Liver (tissue), 9 donors: ENCODE data around the gene PDK4. TPM values are rescaled to one million over a fixed set of nuclear protein-coding genes. Genes with fewer than 3 reads are reported as not detected.

Experiments
- DNase-seq: peaks from one replicate; pipeline ENCODE4 v3.0.0-alpha.2; 2017; ENCODE audit warnings: low spot score
- H3K27ac ChIP-seq, 2 donors: one replicate each; pipeline ENCODE4 v1.7.0; 2013; ENCODE audit warnings: inconsistent platforms in 2 of 2, low read length in 2 of 2, control low read depth in 1 of 2, low read depth in 1 of 2, mild to moderate bottlenecking in 1 of 2
- H3K27me3 ChIP-seq, 4 donors: one replicate each; pipeline versions ENCODE4 v1.6.1 to v1.7.0; 2013; ENCODE audit warnings: low read length in 3 of 4, inconsistent platforms in 1 of 4, mild to moderate bottlenecking in 1 of 4, moderate library complexity in 1 of 4; ENCODE audit not compliant: control insufficient read depth in 4 of 4, insufficient read depth in 4 of 4
- H3K36me3 ChIP-seq, 4 donors: one replicate each; pipeline versions ENCODE4 v1.6.1 to v1.7.0; 2013; ENCODE audit warnings: low read length in 3 of 4, mild to moderate bottlenecking in 3 of 4, low read depth in 1 of 4, moderate library complexity in 1 of 4; ENCODE audit not compliant: control insufficient read depth in 4 of 4, insufficient read depth in 3 of 4
- H3K4me1 ChIP-seq, 4 donors: one replicate each; pipeline versions ENCODE4 v1.6.1 to v1.7.0; 2013; ENCODE audit warnings: low read length in 3 of 4, mild to moderate bottlenecking in 3 of 4, moderate library complexity in 1 of 4; ENCODE audit not compliant: control insufficient read depth in 4 of 4, insufficient read depth in 4 of 4
- H3K4me3 ChIP-seq, 3 donors: one replicate each; pipeline versions ENCODE4 v1.6.1 to v1.7.0; 2013; ENCODE audit warnings: low read length in 3 of 3, control low read depth in 1 of 3, low read depth in 1 of 3, mild to moderate bottlenecking in 1 of 3
- H3K9ac ChIP-seq, 2 donors: one replicate each; pipeline ENCODE4 v1.7.0; 2013; ENCODE audit warnings: low read length in 2 of 2, mild to moderate bottlenecking in 2 of 2, moderate library complexity in 2 of 2, control low read depth in 1 of 2, low read depth in 1 of 2
- H3K9me3 ChIP-seq, 4 donors: one replicate each; pipeline versions ENCODE4 v1.6.1 to v1.7.0; 2013; ENCODE audit warnings: low read length in 3 of 4; ENCODE audit not compliant: control insufficient read depth in 4 of 4
- ATF3 ChIP-seq: IDR thresholded peaks from 2 replicates; pipeline ENCODE4 v1.6.1; 2016; ENCODE audit warnings: antibody characterized with exemption
- CTCF ChIP-seq: fragments of 150-350 bp; IDR thresholded peaks from 2 replicates; pipeline ENCODE4 v1.5.1; 2017; ENCODE audit warnings: improper control_type of control experiment, low read depth, low read length; ENCODE audit not compliant: missing input control
- EGR1 ChIP-seq, 2 donors: IDR thresholded peaks; 2 replicates each; pipeline ENCODE4 v1.6.1; 2016 to 2018; ENCODE audit warnings: antibody characterized with exemption in 2 of 2, low read depth in 2 of 2
- FOXA1 ChIP-seq: IDR thresholded peaks from 2 replicates; pipeline ENCODE4 v1.6.1; 2016; ENCODE audit warnings: antibody characterized with exemption
- FOXA2 ChIP-seq: IDR thresholded peaks from 2 replicates; pipeline ENCODE4 v1.6.1; 2016; ENCODE audit warnings: antibody characterized with exemption
- GABPA ChIP-seq, 2 donors: IDR thresholded peaks in 1 of 2; conservative IDR thresholded peaks in 1 of 2; 2 replicates each; pipeline ENCODE4 v1.6.1; 2016; ENCODE audit warnings: antibody characterized with exemption in 2 of 2, mild to moderate bottlenecking in 1 of 2, moderate library complexity in 1 of 2
- HNF4A ChIP-seq, 2 donors: conservative IDR thresholded peaks; 2 replicates each; pipeline ENCODE4 v1.6.1; 2016; ENCODE audit warnings: antibody characterized with exemption in 2 of 2, mild to moderate bottlenecking in 2 of 2
- HNF4G ChIP-seq: IDR thresholded peaks from 2 replicates; pipeline ENCODE4 v1.6.1; 2016; ENCODE audit warnings: antibody characterized with exemption
- JUND ChIP-seq, 2 donors: IDR thresholded peaks; 2 replicates each; pipeline ENCODE4 v1.6.1; 2016; ENCODE audit warnings: antibody characterized with exemption in 2 of 2
- MAX ChIP-seq: IDR thresholded peaks from 2 replicates; pipeline ENCODE4 v1.6.1; 2016; ENCODE audit warnings: antibody characterized with exemption
- NR2F2 ChIP-seq: IDR thresholded peaks from 2 replicates; pipeline ENCODE4 v1.6.1; 2016; ENCODE audit warnings: antibody characterized with exemption
- RAD21 ChIP-seq, 2 donors: IDR thresholded peaks; 2 replicates each; pipeline ENCODE4 v1.6.1; 2016; ENCODE audit warnings: antibody characterized with exemption in 2 of 2, mild to moderate bottlenecking in 2 of 2
- REST ChIP-seq: IDR thresholded peaks from 2 replicates; pipeline ENCODE4 v1.6.1; 2016; ENCODE audit warnings: antibody characterized with exemption, mild to moderate bottlenecking
- RXRA ChIP-seq, 2 donors: IDR thresholded peaks; 2 replicates each; pipeline ENCODE4 v1.6.1; 2017 to 2018; ENCODE audit warnings: antibody characterized with exemption in 2 of 2, mild to moderate bottlenecking in 1 of 2
- SP1 ChIP-seq: IDR thresholded peaks from 2 replicates; pipeline ENCODE4 v1.6.1; 2018; ENCODE audit warnings: antibody characterized with exemption, mild to moderate bottlenecking
- TAF1 ChIP-seq: conservative IDR thresholded peaks from 2 replicates; pipeline ENCODE4 v1.6.1; 2016; ENCODE audit warnings: antibody characterized with exemption, mild to moderate bottlenecking
- YY1 ChIP-seq: IDR thresholded peaks from 2 replicates; pipeline ENCODE4 v1.6.1; 2016; ENCODE audit warnings: antibody characterized with exemption, mild to moderate bottlenecking
- ZBTB33 ChIP-seq: IDR thresholded peaks from 2 replicates; pipeline ENCODE4 v1.6.1; 2016; ENCODE audit warnings: antibody characterized with exemption
- WGBS: extraction: QIAGEN DNeasy Blood & Tissue Kit; methylation state at CpG from one replicate; pipeline ENCODE4 v1.1.7; 2013; 5-methylcytosine and 5-hydroxymethylcytosine counted together
- polyA plus RNA-seq, 2 donors: library from polyadenylated mRNA; stranded (reverse) in 1 of 2; unstranded in 1 of 2; fragments of 200-250 nt in 1 of 2; fragments of >200 nt in 1 of 2; fragmentation: Nextera tagmentation in 1 of 2; extraction: Ambion mirVana in 1 of 2; gene quantifications; one replicate each; pipeline versions ENCODE4 v1.2.1 to v1.2.3, GENCODE V29; 2013 to 2015
- total RNA-seq, 2 donors: library from RNA; depleted of rRNA; stranded (reverse); fragments of >200 nt; gene quantifications; one replicate each; pipeline ENCODE4 v1.2.3, GENCODE V29; 2014
- donor health status: healthy.
- donor health status: healthy.
- donor health status: healthy.
- donor health status: healthy.
- donor health status: healthy.

PDK4 gene
- total and polyA plus RNA-seq, 4 donors: 6.3 to 116 (median 50.0) TPM

DNA sequence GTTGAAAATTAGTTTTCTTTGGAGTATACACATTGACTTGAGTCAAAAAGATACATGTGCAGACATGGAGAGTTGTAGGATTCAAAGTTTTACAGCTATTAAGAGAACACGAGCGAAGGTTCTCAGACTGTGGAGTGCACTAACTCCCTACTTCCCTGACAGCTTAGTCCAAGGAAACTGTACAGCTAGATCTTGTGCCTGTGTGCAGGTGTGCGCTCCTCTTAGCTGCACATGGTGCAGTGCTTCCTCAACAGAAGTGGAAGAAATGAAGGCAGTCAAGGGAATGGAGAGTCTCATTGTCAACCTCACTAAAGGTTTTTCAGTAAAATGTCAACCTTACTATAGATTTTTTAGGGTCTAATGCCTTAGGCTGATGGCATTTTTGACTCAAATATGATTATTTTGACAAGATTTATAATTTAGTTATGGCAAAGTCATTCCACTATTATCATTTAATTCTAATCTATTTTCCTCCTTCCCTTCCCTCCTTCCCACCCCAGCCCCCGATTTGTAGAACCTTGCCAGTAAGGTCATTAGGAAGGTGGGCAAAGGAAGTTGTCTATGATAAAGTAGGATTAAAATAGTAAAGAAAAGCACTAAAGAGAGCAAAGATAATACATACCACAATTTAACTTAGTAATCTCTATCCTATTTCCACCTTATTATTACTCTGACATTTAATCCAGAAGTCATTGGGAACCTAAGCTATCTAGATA is 13.6 kb downstream of the PDK4 start:
- Histone ChIP-seq H3K27me3 (no peaks in the 10 kb centered on the region), H3K27ac (peak overlapping the region in 1 of 2 donors; percentile 7), H3K9me3 (no peaks in the 10 kb centered on the region), H3K9ac (no peak overlapping the region), H3K4me1 (peaks cover under 1 to 15% (median 8%) of the 10 kb centered on the region in 4 donors), H3K4me3 (no peak overlapping the region), H3K36me3 (peaks cover 0 to 33% (median 26%) of the 10 kb centered on the region in 4 donors)
- TF ChIP-seq TAF1 (no peak), YY1 (no peak), EGR1 (IDR thresholded peaks at IDR 0.05; ENCODE audit: low read depth in 2 of 2) (no peak), GABPA (IDR thresholded peaks at IDR 0.05 in 1 of 2, conservative IDR thresholded peaks at IDR 0.05 in 1 of 2) (no peak), HNF4G (no peak), HNF4A (conservative IDR thresholded peaks at IDR 0.05) (no peak), FOXA1 (no peak), CTCF (no peak), RAD21 (IDR thresholded peaks at IDR 0.05) (no peak), NR2F2 (no peak), MAX (no peak), RXRA (IDR thresholded peaks at IDR 0.05) (no peak), FOXA2 (no peak), ATF3 (no peak), JUND (IDR thresholded peaks at IDR 0.05) (no peak), REST (no peak)
- DNase-seq: no peak
- 86% methylated on average over 4 of the region's 4 CpGs for WGBS

GRCh38 chr7:95581467-95581866 is 14.8 kb downstream of the PDK4 start:
- no peaks in the 10 kb centered on the region for H3K9me3 ChIP-seq
- TF ChIP-seq REST (no peak), ZBTB33 (no peak), HNF4A (conservative IDR thresholded peaks at IDR 0.05) (no peak), YY1 (no peak), FOXA2 (no peak), JUND (IDR thresholded peaks at IDR 0.05) (no peak), RAD21 (IDR thresholded peaks at IDR 0.05) (no peak), SP1 (no peak), HNF4G (no peak), RXRA (IDR thresholded peaks at IDR 0.05) (no peak), EGR1 (IDR thresholded peaks at IDR 0.05; ENCODE audit: low read depth in 2 of 2) (no peak), GABPA (IDR thresholded peaks at IDR 0.05 in 1 of 2, conservative IDR thresholded peaks at IDR 0.05 in 1 of 2) (no peak), TAF1 (no peak)

More at GRCh38 chr7:95581467-95581866, 14.8 kb downstream of the PDK4 start:
- Histone ChIP-seq H3K27ac (no peak overlapping the region), H3K36me3 (peaks cover 0 to 24% (median 16%) of the 10 kb centered on the region in 4 donors), H3K4me3 (no peak overlapping the region), H3K4me1 (peaks cover 2 to 15% (median 7%) of the 10 kb centered on the region in 4 donors), H3K27me3 (no peaks in the 10 kb centered on the region), H3K9ac (no peak overlapping the region)
- 71% methylated on average over 3 of the region's 3 CpGs for WGBS
- DNase-seq: no peak
